ENCODE data around the gene MTRFR. TPM values are rescaled to one million over a fixed set of nuclear protein-coding genes. Genes with fewer than 3 reads are reported as not detected.

The MTRFR gene
- total RNA-seq, 1 experiment from 2014 or later = 14.8 TPM

GRCh38 chr12:123270214-123271000 lies 37.2 kb downstream of the MTRFR start:
- Histone ChIP-seq H3K14ac (ENCODE audit: insufficient read depth, low read length) (peak overlapping the region; percentile 77), H2BK120ac (ENCODE audit: low read depth, low read length, poor library complexity, severe bottlenecking) (no peak overlapping the region), H3K4me1 (ENCODE audit: insufficient read depth, low read length) (peaks cover 3% of the 10 kb centered on the region; the same call in 1 of the 2 replicates), H4K20me1 (ENCODE audit: control insufficient read depth, insufficient read depth, insufficient read length) (no peaks in the 10 kb centered on the region), H3K18ac (ENCODE audit: insufficient read length, low read depth, low read length) (peak overlapping the region; percentile 76), H3K4me2 (ENCODE audit: insufficient read depth, insufficient read length, low read length) (peak overlapping the region; percentile 61), H2BK20ac (ENCODE audit: low read depth, low read length, poor library complexity, severe bottlenecking) (no peak overlapping the region), H2BK15ac (ENCODE audit: low read depth, low read length) (no peak overlapping the region), H4K8ac (replicated peaks; ENCODE audit: insufficient read length, low read depth, low read length) (no peak overlapping the region), H3K27me3 (ENCODE audit: insufficient read depth, low read length) (no peaks in the 10 kb centered on the region), H3K56ac (ENCODE audit: insufficient read length, low read depth, low read length) (no peak overlapping the region), H3K23ac (ENCODE audit: insufficient read length, low read depth, low read length) (no peak overlapping the region), H3K27ac (ENCODE audit: insufficient read length, low read depth, low read length) (no peak overlapping the region), H3T11ph (ENCODE audit: low read length) (no peak overlapping the region), H3K9ac (ENCODE audit: extremely low read depth, insufficient read length, low read length) (peak overlapping the region; percentile 89), H4K5ac (ENCODE audit: insufficient read length, low read depth, low read length) (no peak overlapping the region), H4K91ac (ENCODE audit: insufficient read length, low read depth, low read length) (no peak overlapping the region), H3K23me2 (ENCODE audit: insufficient read length, low read depth, low read length, poor library complexity, severe bottlenecking) (peaks cover 14% of the 10 kb centered on the region), H3K4ac (ENCODE audit: low read depth, low read length) (no peak overlapping the region), H2AFZ (ENCODE audit: low read length) (no peak overlapping the region), H2BK5ac (ENCODE audit: insufficient read length, low read length) (no peak overlapping the region), H3K9me3 (ENCODE audit: control insufficient read depth, low read depth, low read length) (no peaks in the 10 kb centered on the region), H3K79me2 (ENCODE audit: insufficient read depth, low read length) (peaks cover 22% of the 10 kb centered on the region; the same call in 1 of the 2 replicates), H2AK5ac (ENCODE audit: insufficient read length, low read length) (no peak overlapping the region), H3K79me1 (ENCODE audit: insufficient read depth, low read depth, low read length, poor library complexity, severe bottlenecking) (no peaks in the 10 kb centered on the region), H2BK12ac (ENCODE audit: insufficient read length, low read depth, low read length) (no peak overlapping the region)
- H3K27me3 Mint-ChIP-seq (ENCODE audit: low read depth) = no peaks in the 10 kb centered on the region
- no peak for DNase-seq
- H3K4me3 Mint-ChIP-seq = peak overlapping the region; percentile 91 to 96
- WGBS (ENCODE audit: extremely low coverage, insufficient read length, low lambda C conversion rate) = no CpG with 5 or more reads among the region's 51 CpGs
- H3K36me3 Mint-ChIP-seq (ENCODE audit: insufficient read depth in 1 of 3, low read depth in 3 of 3) = peaks cover 8 to 37% (median 27%) of the 10 kb centered on the region in 3 experiments
- peaks cover 34 to 35% of the 10 kb centered on the region in 2 experiments for H3K4me1 Mint-ChIP-seq
- TF ChIP-seq, protein P1, sequence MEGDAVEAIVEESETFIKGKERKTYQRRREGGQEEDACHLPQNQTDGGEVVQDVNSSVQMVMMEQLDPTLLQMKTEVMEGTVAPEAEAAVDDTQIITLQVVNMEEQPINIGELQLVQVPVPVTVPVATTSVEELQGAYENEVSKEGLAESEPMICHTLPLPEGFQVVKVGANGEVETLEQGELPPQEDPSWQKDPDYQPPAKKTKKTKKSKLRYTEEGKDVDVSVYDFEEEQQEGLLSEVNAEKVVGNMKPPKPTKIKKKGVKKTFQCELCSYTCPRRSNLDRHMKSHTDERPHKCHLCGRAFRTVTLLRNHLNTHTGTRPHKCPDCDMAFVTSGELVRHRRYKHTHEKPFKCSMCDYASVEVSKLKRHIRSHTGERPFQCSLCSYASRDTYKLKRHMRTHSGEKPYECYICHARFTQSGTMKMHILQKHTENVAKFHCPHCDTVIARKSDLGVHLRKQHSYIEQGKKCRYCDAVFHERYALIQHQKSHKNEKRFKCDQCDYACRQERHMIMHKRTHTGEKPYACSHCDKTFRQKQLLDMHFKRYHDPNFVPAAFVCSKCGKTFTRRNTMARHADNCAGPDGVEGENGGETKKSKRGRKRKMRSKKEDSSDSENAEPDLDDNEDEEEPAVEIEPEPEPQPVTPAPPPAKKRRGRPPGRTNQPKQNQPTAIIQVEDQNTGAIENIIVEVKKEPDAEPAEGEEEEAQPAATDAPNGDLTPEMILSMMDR (conservative IDR thresholded peaks at IDR 0.05) = no peak
- peak overlapping the region; percentile 95 to 96 (median 96) for H3K27ac Mint-ChIP-seq
- peaks cover 0 to 3% of the 10 kb centered on the region in 2 experiments; a peak in 2 of 5 replicates for H3K9me3 Mint-ChIP-seq
